Measurements from ENCODE around the gene KCNN3.

The KCNN3 gene

GRCh38 chr1:154698320-154699096, 171.6 kb downstream of the KCNN3 start:
- H3K4me3 ChIP-seq (ENCODE audit: low read depth, low read length) = no peak overlapping the region
- no peaks in the 10 kb centered on the region for H3K36me3 ChIP-seq (ENCODE audit: control insufficient read depth in 2 of 2, insufficient read depth in 1 of 2, low read length in 2 of 2)
- H3K9me3 ChIP-seq (ENCODE audit: control insufficient read depth, insufficient read depth, low read depth, low read length) = no peaks in the 10 kb centered on the region
- POLR2A ChIA-PET = no interaction called here
- CTCF ChIA-PET = interaction anchor here (0.6 to 1.6 kb wide), 4 partner anchors 16 to 219 kb away, joined by 3 to 5 read pairs (median 3); no protein-coding TSS in a partner anchor
- no peak overlapping the region for H3K27ac ChIP-seq (ENCODE audit: extremely low read depth, low read depth, low read length)
- TF ChIP-seq PRDM1 (tag by site-specific recombination; IDR thresholded peaks at IDR 0.05) (0 out of 2 replicates have a peak, but pooled peaks have one; percentile 14), ZNF223 (tag by site-specific recombination; IDR thresholded peaks at IDR 0.05) (no peak)
- H3K4me1 ChIP-seq (ENCODE audit: control insufficient read depth, insufficient read depth, low read length) = no peaks in the 10 kb centered on the region

GRCh38 chr1:154697710-154698109, 172.4 kb downstream of the KCNN3 start:
- CTCF ChIA-PET = interaction anchor here (0.6 to 1.6 kb wide), 4 partner anchors 28 to 218 kb away, joined by 3 to 6 read pairs (median 3); no protein-coding TSS in a partner anchor
- no peak for TF ChIP-seq ZNF610 (tag by site-specific recombination; IDR thresholded peaks at IDR 0.05; ENCODE audit: borderline replicate concordance)
- TF ChIP-seq PRDM1 (tag by site-specific recombination; IDR thresholded peaks at IDR 0.05) = 0 out of 2 replicates have a peak, but pooled peaks have one; percentile 8
- Histone ChIP-seq H3K36me3 (ENCODE audit: control insufficient read depth in 2 of 2, insufficient read depth in 1 of 2, low read length in 2 of 2) (no peaks in the 10 kb centered on the region), H3K4me1 (ENCODE audit: control insufficient read depth, insufficient read depth, low read length) (no peaks in the 10 kb centered on the region), H3K9me3 (ENCODE audit: control insufficient read depth, insufficient read depth, low read depth, low read length) (no peaks in the 10 kb centered on the region), H3K4me3 (ENCODE audit: low read depth, low read length) (no peak overlapping the region), H3K27ac (ENCODE audit: extremely low read depth, low read depth, low read length) (no peak overlapping the region)
- POLR2A ChIA-PET = no interaction called here

GRCh38 chr1:154696456-154696855, 173.6 kb downstream of the KCNN3 start:
- no peak for TF ChIP-seq ZNF366 (tag by site-specific recombination; conservative IDR thresholded peaks at IDR 0.05)
- no peak for TF ChIP-seq KLF8 (tag by site-specific recombination; IDR thresholded peaks at IDR 0.05)
- no peak for TF ChIP-seq YY1 (tag by site-specific recombination; IDR thresholded peaks at IDR 0.05)
- ChIA-PET POLR2A (no interaction called here), CTCF (interaction anchor here (0.5 to 1.4 kb wide), 4 partner anchors 18 to 568 kb away, joined by 3 to 6 read pairs (median 3); no protein-coding TSS in a partner anchor)
- H3K27ac ChIP-seq (ENCODE audit: extremely low read depth, low read depth, low read length) = no peak overlapping the region
- H3K4me1 ChIP-seq (ENCODE audit: control insufficient read depth, insufficient read depth, low read length) = no peaks in the 10 kb centered on the region
- H3K36me3 ChIP-seq (ENCODE audit: control insufficient read depth in 2 of 2, insufficient read depth in 1 of 2, low read length in 2 of 2) = no peaks in the 10 kb centered on the region
- no peak overlapping the region for H3K4me3 ChIP-seq (ENCODE audit: low read depth, low read length)
- no peaks in the 10 kb centered on the region for H3K9me3 ChIP-seq (ENCODE audit: control insufficient read depth, insufficient read depth, low read depth, low read length)

GRCh38 chr1:154695985-154696384, 174.1 kb downstream of the KCNN3 start:
- TF ChIP-seq ZNF692 (tag by site-specific recombination; IDR thresholded peaks at IDR 0.05) = 0 out of 2 replicates have a peak, but pooled peaks have one; percentile 32
- TF ChIP-seq ZNF639 (tag by site-specific recombination; IDR thresholded peaks at IDR 0.05) = no peak
- Histone ChIP-seq H3K36me3 (ENCODE audit: control insufficient read depth in 2 of 2, insufficient read depth in 1 of 2, low read length in 2 of 2) (no peaks in the 10 kb centered on the region), H3K4me3 (ENCODE audit: low read depth, low read length) (no peak overlapping the region), H3K27ac (ENCODE audit: extremely low read depth, low read depth, low read length) (no peak overlapping the region), H3K9me3 (ENCODE audit: control insufficient read depth, insufficient read depth, low read depth, low read length) (no peaks in the 10 kb centered on the region), H3K4me1 (ENCODE audit: control insufficient read depth, insufficient read depth, low read length) (no peaks in the 10 kb centered on the region)
- ChIA-PET POLR2A (no interaction called here), CTCF (interaction anchor here (0.5 to 1.5 kb wide), 3 partner anchors 10 to 67 kb away, joined by 3 read pairs; no protein-coding TSS in a partner anchor)

GRCh38 chr1:154694995-154695394, 175.1 kb downstream of the KCNN3 start:
- POLR2A ChIA-PET = no interaction called here
- no peak overlapping the region for H3K4me3 ChIP-seq (ENCODE audit: low read depth, low read length)
- CTCF ChIA-PET = interaction anchor here (0.6 to 1.5 kb wide), 3 partner anchors 9 to 930 kb away, joined by 3 read pairs; no protein-coding TSS in a partner anchor
- H3K36me3 ChIP-seq (ENCODE audit: control insufficient read depth in 2 of 2, insufficient read depth in 1 of 2, low read length in 2 of 2) = no peaks in the 10 kb centered on the region
- H3K27ac ChIP-seq (ENCODE audit: extremely low read depth, low read depth, low read length) = no peak overlapping the region
- no peaks in the 10 kb centered on the region for H3K4me1 ChIP-seq (ENCODE audit: control insufficient read depth, insufficient read depth, low read length)
- no peaks in the 10 kb centered on the region for H3K9me3 ChIP-seq (ENCODE audit: control insufficient read depth, insufficient read depth, low read depth, low read length)
- no peak for TF ChIP-seq ZNF544 (tag by site-specific recombination; IDR thresholded peaks at IDR 0.05)
- TF ChIP-seq ZNF274 (IDR thresholded peaks at IDR 0.05; ENCODE audit: low read length) = no peak
- no peak for TF ChIP-seq ZNF274 (tag by site-specific recombination; IDR thresholded peaks at IDR 0.05; ENCODE audit: borderline replicate concordance)
- TF ChIP-seq ZNF433 (tag by site-specific recombination; IDR thresholded peaks at IDR 0.05; ENCODE audit: low read depth) = no peak
- no peak for TF ChIP-seq GLI4 (tag by site-specific recombination; IDR thresholded peaks at IDR 0.05)
- no peak for TF ChIP-seq GLIS1 (tag by site-specific recombination; IDR thresholded peaks at IDR 0.05)
- no peak for TF ChIP-seq ZBTB48 (tag by site-specific recombination; IDR thresholded peaks at IDR 0.05)
- no peak for TF ChIP-seq ZSCAN23 (tag by site-specific recombination; IDR thresholded peaks at IDR 0.05)
- TF ChIP-seq ZNF394 (tag by site-specific recombination; IDR thresholded peaks at IDR 0.05; ENCODE audit: borderline replicate concordance) = no peak
- no peak for TF ChIP-seq HOXC10 (CRISPR knock-in tag; IDR thresholded peaks at IDR 0.05)
- TF ChIP-seq ZBTB44 (tag by site-specific recombination; IDR thresholded peaks at IDR 0.05) = no peak
- TF ChIP-seq ZNF19 (tag by site-specific recombination; IDR thresholded peaks at IDR 0.05; ENCODE audit: low read depth) = no peak
